Measurements from ENCODE around the gene GDPGP1. TPM values are rescaled to one million over a fixed set of nuclear protein-coding genes. Genes with fewer than 3 reads are reported as not detected.

The GDPGP1 gene
- total RNA-seq, 1 experiment from 2014 or later = 22.8 TPM

GRCh38 chr15:90287101-90287500, 53.1 kb downstream of the GDPGP1 start:
- DNase-seq (ENCODE audit: low read depth, low spot score) (no peak), ATAC-seq (no peak)
- no TSS peak for BruUV-seq (replicated peaks)
- Histone ChIP-seq H3K27ac (ENCODE audit: low read length) (no peak overlapping the region), H3K27me3 (ENCODE audit: control insufficient read depth, insufficient read depth, low read length) (no peaks in the 10 kb centered on the region), H3K4me3 (ENCODE audit: low read depth in 2 of 2, low read length in 2 of 2) (no peak overlapping the region), H3K9me3 (ENCODE audit: control insufficient read depth, insufficient read depth, low read depth, low read length) (no peaks in the 10 kb centered on the region), H3K36me3 (ENCODE audit: control insufficient read depth, insufficient read depth, low read length) (no peaks in the 10 kb centered on the region), H3K4me1 (ENCODE audit: control insufficient read depth, insufficient read depth, low read length) (0 out of 2 replicates have a peak, but pooled peaks cover 3% of the 10 kb centered on the region)
- POLR2A ChIA-PET = no interaction called here
- CTCF ChIA-PET = no interaction called here
- in situ Hi-C loops (cut with HindIII; ENCODE audit: low pct_unique_long_range_greater_than_20kb, low sequenced_read_pairs) = no loop called here
- intact Hi-C loops (cut with micrococcal nuclease; ENCODE audit: unreplicated experiment) = loop anchor here (2.0 kb wide), 1 partner anchor 144 kb away; no protein-coding TSS in a partner anchor
- TF ChIP-seq POLR2AphosphoS5 (IDR thresholded peaks at IDR 0.05; ENCODE audit: low read depth, low read length) (no peak), SIN3A (IDR thresholded peaks at IDR 0.05; ENCODE audit: borderline replicate concordance, insufficient read depth, low read depth, low read length) (no peak), CTCF (IDR thresholded peaks at IDR 0.05) (no peak), TCF7L2 (IDR thresholded peaks at IDR 0.05; ENCODE audit: low read depth, low read length) (no peak)
- TF ChIP-seq, protein P1, sequence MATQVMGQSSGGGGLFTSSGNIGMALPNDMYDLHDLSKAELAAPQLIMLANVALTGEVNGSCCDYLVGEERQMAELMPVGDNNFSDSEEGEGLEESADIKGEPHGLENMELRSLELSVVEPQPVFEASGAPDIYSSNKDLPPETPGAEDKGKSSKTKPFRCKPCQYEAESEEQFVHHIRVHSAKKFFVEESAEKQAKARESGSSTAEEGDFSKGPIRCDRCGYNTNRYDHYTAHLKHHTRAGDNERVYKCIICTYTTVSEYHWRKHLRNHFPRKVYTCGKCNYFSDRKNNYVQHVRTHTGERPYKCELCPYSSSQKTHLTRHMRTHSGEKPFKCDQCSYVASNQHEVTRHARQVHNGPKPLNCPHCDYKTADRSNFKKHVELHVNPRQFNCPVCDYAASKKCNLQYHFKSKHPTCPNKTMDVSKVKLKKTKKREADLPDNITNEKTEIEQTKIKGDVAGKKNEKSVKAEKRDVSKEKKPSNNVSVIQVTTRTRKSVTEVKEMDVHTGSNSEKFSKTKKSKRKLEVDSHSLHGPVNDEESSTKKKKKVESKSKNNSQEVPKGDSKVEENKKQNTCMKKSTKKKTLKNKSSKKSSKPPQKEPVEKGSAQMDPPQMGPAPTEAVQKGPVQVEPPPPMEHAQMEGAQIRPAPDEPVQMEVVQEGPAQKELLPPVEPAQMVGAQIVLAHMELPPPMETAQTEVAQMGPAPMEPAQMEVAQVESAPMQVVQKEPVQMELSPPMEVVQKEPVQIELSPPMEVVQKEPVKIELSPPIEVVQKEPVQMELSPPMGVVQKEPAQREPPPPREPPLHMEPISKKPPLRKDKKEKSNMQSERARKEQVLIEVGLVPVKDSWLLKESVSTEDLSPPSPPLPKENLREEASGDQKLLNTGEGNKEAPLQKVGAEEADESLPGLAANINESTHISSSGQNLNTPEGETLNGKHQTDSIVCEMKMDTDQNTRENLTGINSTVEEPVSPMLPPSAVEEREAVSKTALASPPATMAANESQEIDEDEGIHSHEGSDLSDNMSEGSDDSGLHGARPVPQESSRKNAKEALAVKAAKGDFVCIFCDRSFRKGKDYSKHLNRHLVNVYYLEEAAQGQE (IDR thresholded peaks at IDR 0.05; ENCODE audit: insufficient read depth in 1 of 2, low read depth in 2 of 2, low read length in 1 of 2) = no peak

GRCh38 chr15:90287946-90288345, 53.9 kb downstream of the GDPGP1 start:
- Histone ChIP-seq H3K36me3 (ENCODE audit: control insufficient read depth, insufficient read depth, low read length) (no peaks in the 10 kb centered on the region), H3K4me1 (ENCODE audit: control insufficient read depth, insufficient read depth, low read length) (0 out of 2 replicates have a peak, but pooled peaks cover 3% of the 10 kb centered on the region), H3K27me3 (ENCODE audit: control insufficient read depth, insufficient read depth, low read length) (no peaks in the 10 kb centered on the region), H3K4me3 (ENCODE audit: low read depth in 2 of 2, low read length in 2 of 2) (no peak overlapping the region), H3K9me3 (ENCODE audit: control insufficient read depth, insufficient read depth, low read depth, low read length) (no peaks in the 10 kb centered on the region), H3K27ac (ENCODE audit: low read length) (no peak overlapping the region)
- DNase-seq (ENCODE audit: low read depth, low spot score) (no peak), ATAC-seq (no peak)
- in situ Hi-C loops (cut with HindIII; ENCODE audit: low pct_unique_long_range_greater_than_20kb, low sequenced_read_pairs) = no loop called here
- TF ChIP-seq SIN3A (IDR thresholded peaks at IDR 0.05; ENCODE audit: borderline replicate concordance, insufficient read depth, low read depth, low read length) (no peak), TCF7L2 (IDR thresholded peaks at IDR 0.05; ENCODE audit: low read depth, low read length) (no peak), POLR2AphosphoS5 (IDR thresholded peaks at IDR 0.05; ENCODE audit: low read depth, low read length) (no peak), CTCF (IDR thresholded peaks at IDR 0.05) (no peak)
- TF ChIP-seq, protein P1 (IDR thresholded peaks at IDR 0.05; ENCODE audit: insufficient read depth in 1 of 2, low read depth in 2 of 2, low read length in 1 of 2) = no peak
- CTCF ChIA-PET = interaction anchor here (0.6 kb wide), 2 partner anchors 37 to 55 kb away, joined by 4 read pairs; no protein-coding TSS in a partner anchor
- POLR2A ChIA-PET = no interaction called here
- no TSS peak for BruUV-seq (replicated peaks)
- intact Hi-C loops (cut with micrococcal nuclease; ENCODE audit: unreplicated experiment) = loop anchor here (2.0 kb wide), 1 partner anchor 145 kb away; no protein-coding TSS in a partner anchor
